SH-SY5Y (cell line): ENCODE data around the gene CAB39.

Experiments used
- GATA2 ChIP-seq: IDR thresholded peaks from 2 replicates; pipeline ENCODE4 v1.6.1; 2011; ENCODE audit warnings: mild to moderate bottlenecking, low read depth, low read length
- GATA3 ChIP-seq: IDR thresholded peaks from 2 replicates; pipeline ENCODE4 v1.6.1; 2011; ENCODE audit warnings: low read depth, mild to moderate bottlenecking, low read length, moderate library complexity

DNA sequence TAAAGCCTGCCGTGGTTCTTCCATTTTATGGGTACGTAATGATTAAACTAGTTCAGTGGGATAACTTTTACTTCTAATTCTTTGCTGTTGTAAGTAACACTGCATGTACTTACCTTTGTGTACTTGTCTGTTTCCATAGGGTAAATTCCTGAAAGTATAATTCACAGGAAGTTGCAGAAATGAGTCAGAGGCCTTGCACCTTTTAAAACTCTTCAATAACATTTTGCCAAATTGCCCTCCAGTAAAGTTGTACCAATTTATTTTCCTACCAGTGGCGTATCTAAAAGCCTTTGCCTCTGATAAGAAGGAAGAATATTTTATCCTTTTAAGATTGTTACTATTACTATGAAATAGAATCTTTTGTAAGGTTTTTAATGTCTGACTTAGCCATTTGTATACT, 65.1 kb downstream of the CAB39 start:
- TF ChIP-seq GATA2, result no peak
- TF ChIP-seq GATA3, result no peak
